ENCODE measurements around the gene CHD9NB.
A peak's percentile ranks its signal among the peaks of the same experiment; 100 is the strongest.

Gene CHD9NB

GRCh38 chr16:53091466-53092211, 38.9 kb upstream of the CHD9NB start:
- Histone ChIP-seq H3K36me3 (no peaks in the 10 kb centered on the region), H3K4me1 (ENCODE audit: control insufficient read depth in 1 of 2, insufficient read depth in 1 of 2, low read depth in 1 of 2, low read length in 1 of 2) (peaks cover 36 to 43% of the 10 kb centered on the region in 2 experiments), H3K9me3 (no peaks in the 10 kb centered on the region), H3K27me3 (no peaks in the 10 kb centered on the region), H3K27ac (peak overlapping the region; percentile 95), H3K4me3 (ENCODE audit: low read depth in 1 of 2, low read length in 1 of 2) (peak overlapping the region; percentile 56 to 57)
- no peak for TF ChIP-seq CTCF (IDR thresholded peaks at IDR 0.05)

GRCh38 chr16:53090591-53091411, 38.1 kb upstream of the CHD9NB start:
- TF ChIP-seq CTCF (IDR thresholded peaks at IDR 0.05), result no peak
- Histone ChIP-seq H3K27me3 (no peaks in the 10 kb centered on the region), H3K4me1 (ENCODE audit: control insufficient read depth in 1 of 2, insufficient read depth in 1 of 2, low read depth in 1 of 2, low read length in 1 of 2) (peaks cover 36 to 43% of the 10 kb centered on the region in 2 experiments), H3K36me3 (no peaks in the 10 kb centered on the region), H3K4me3 (ENCODE audit: low read depth in 1 of 2, low read length in 1 of 2) (peak overlapping the region; percentile 56 to 57), H3K27ac (peak overlapping the region; percentile 95), H3K9me3 (no peaks in the 10 kb centered on the region)

- no peaks in the 10 kb centered on the region for H3K27me3 ChIP-seq
- H3K27ac ChIP-seq, result peak overlapping the region; percentile 95
- no peak for TF ChIP-seq CTCF (IDR thresholded peaks at IDR 0.05)
- H3K36me3 ChIP-seq, result no peaks in the 10 kb centered on the region
- H3K4me1 ChIP-seq (ENCODE audit: control insufficient read depth in 1 of 2, insufficient read depth in 1 of 2, low read depth in 1 of 2, low read length in 1 of 2), result peaks cover 36 to 43% of the 10 kb centered on the region in 2 experiments
- H3K4me3 ChIP-seq (ENCODE audit: low read depth in 1 of 2, low read length in 1 of 2), result peak overlapping the region; percentile 56 to 57
- no peaks in the 10 kb centered on the region for H3K9me3 ChIP-seq
These were observed 37.5 kb upstream of the CHD9NB start for GRCh38 chr16:53090286-53090590.

GRCh38 chr16:53089434-53090285, 37.0 kb upstream of the CHD9NB start:
- no peaks in the 10 kb centered on the region for H3K36me3 ChIP-seq
- no peaks in the 10 kb centered on the region for H3K27me3 ChIP-seq
- no peaks in the 10 kb centered on the region for H3K9me3 ChIP-seq
- peaks cover 36 to 43% of the 10 kb centered on the region in 2 experiments for H3K4me1 ChIP-seq (ENCODE audit: control insufficient read depth in 1 of 2, insufficient read depth in 1 of 2, low read depth in 1 of 2, low read length in 1 of 2)
- TF ChIP-seq CTCF (IDR thresholded peaks at IDR 0.05), result no peak
- no peak overlapping the region for H3K4me3 ChIP-seq (ENCODE audit: low read depth in 1 of 2, low read length in 1 of 2)
- H3K27ac ChIP-seq, result peak overlapping the region; percentile 95

- Histone ChIP-seq H3K4me3 (ENCODE audit: low read depth in 1 of 2, low read length in 1 of 2) (no peak overlapping the region), H3K4me1 (ENCODE audit: control insufficient read depth in 1 of 2, insufficient read depth in 1 of 2, low read depth in 1 of 2, low read length in 1 of 2) (peaks cover 20 to 23% of the 10 kb centered on the region in 2 experiments), H3K27me3 (no peaks in the 10 kb centered on the region), H3K9me3 (no peaks in the 10 kb centered on the region), H3K27ac (no peak overlapping the region), H3K36me3 (no peaks in the 10 kb centered on the region)
- no peak for TF ChIP-seq CTCF (IDR thresholded peaks at IDR 0.05)
These were observed 34.4 kb upstream of the CHD9NB start for GRCh38 chr16:53087101-53087500.

Data from neutrophil (primary cell).